GM23338 (cell line): ENCODE results near the gene ARHGEF16. TPM values are rescaled to one million over a fixed set of nuclear protein-coding genes. Genes with fewer than 3 reads are reported as not detected.

Experiments used
- ATAC-seq: fragments of 200-7000 bp; cut with Tn5 transposase; 3 replicates; pipeline ENCODE4 v1.9.1; 2020
- DNase-seq: peaks from one replicate; pipeline ENCODE4 v3.0.0-alpha.2; 2015; ENCODE audit warnings: low spot score
- H2AFZ ChIP-seq: fragments of 200-600 bp; sonication (generic); 2 replicates; pipeline ENCODE4 v1.8.0; 2016; ENCODE audit warnings: antibody characterized with exemption, mild to moderate bottlenecking, moderate library complexity
- H3F3A ChIP-seq: fragments of 200-600 bp; sonication (generic); replicated peaks from 2 replicates; pipeline ENCODE4 v1.8.0; 2017; ENCODE audit warnings: antibody characterized with exemption, mixed run types, low read depth
- H3K27ac ChIP-seq: fragments of 200-600 bp; sonication (generic); 2 replicates; pipeline ENCODE4 v1.6.1; 2016; ENCODE audit warnings: low read depth
- H3K27me3 ChIP-seq: fragments of 200-600 bp; sonication (generic); 2 replicates; pipeline ENCODE4 v1.8.0; 2016; ENCODE audit warnings: mild to moderate bottlenecking, mixed run types, moderate library complexity; ENCODE audit not compliant: insufficient read depth
- H3K36me3 ChIP-seq: fragments of 200-600 bp; sonication (generic); 2 replicates; pipeline ENCODE4 v1.8.0; 2016; ENCODE audit warnings: mild to moderate bottlenecking; ENCODE audit not compliant: insufficient read depth
- H3K4me1 ChIP-seq: fragments of 200-600 bp; sonication (generic); 2 replicates; pipeline ENCODE4 v1.8.0; 2016; ENCODE audit warnings: mild to moderate bottlenecking, moderate library complexity; ENCODE audit not compliant: insufficient read depth
- H3K4me2 ChIP-seq: fragments of 200-600 bp; sonication (generic); 2 replicates; pipeline ENCODE4 v1.7.1; 2017; ENCODE audit warnings: mixed run types
- H3K4me3 ChIP-seq: fragments of 200-600 bp; sonication (generic); 2 replicates; pipeline ENCODE4 v1.6.1; 2016; ENCODE audit warnings: mixed run types
- H3K79me2 ChIP-seq: fragments of 200-600 bp; sonication (generic); replicated peaks from 2 replicates; pipeline ENCODE4 v1.8.0; 2017; ENCODE audit warnings: mild to moderate bottlenecking; ENCODE audit not compliant: insufficient read depth
- H3K9me2 ChIP-seq: fragments of 200-600 bp; sonication (generic); 2 replicates; pipeline ENCODE4 v1.8.0; 2017; ENCODE audit not compliant: insufficient read depth
- H4K20me1 ChIP-seq: fragments of 200-600 bp; sonication (generic); replicated peaks from 2 replicates; pipeline ENCODE4 v1.8.0; 2017; ENCODE audit warnings: mild to moderate bottlenecking; ENCODE audit not compliant: insufficient read depth
- H3K27ac Mint-ChIP-seq: 2 replicates; pipeline ENCODE4 v1.8.0; 2020; ENCODE audit warnings: inconsistent platforms, mild to moderate bottlenecking, moderate library complexity, mixed read lengths
- H3K27me3 Mint-ChIP-seq: 3 replicates; pipeline ENCODE4 v1.8.0; 2022; ENCODE audit warnings: low read depth, mild to moderate bottlenecking, moderate library complexity, mixed read lengths, inconsistent platforms; ENCODE audit not compliant: insufficient read depth, poor library complexity
- H3K36me3 Mint-ChIP-seq: 3 replicates; pipeline ENCODE4 v1.8.0; 2021; ENCODE audit warnings: low read depth, mild to moderate bottlenecking, inconsistent platforms, moderate library complexity, mixed read lengths
- H3K4me1 Mint-ChIP-seq: 3 replicates; pipeline ENCODE4 v1.8.0; 2020; ENCODE audit warnings: mild to moderate bottlenecking, inconsistent platforms, mixed read lengths
- H3K4me3 Mint-ChIP-seq: 3 replicates; pipeline ENCODE4 v1.8.0; 2021; ENCODE audit warnings: moderate library complexity, mild to moderate bottlenecking, inconsistent platforms, mixed read lengths
- H3K9me3 Mint-ChIP-seq: 3 replicates; pipeline ENCODE4 v1.8.0; 2020; ENCODE audit warnings: moderate library complexity, mild to moderate bottlenecking, inconsistent platforms, mixed read lengths
- CREB1 ChIP-seq: fragments of 250-450 bp; sonication (Bioruptor Pico); IDR thresholded peaks from 2 replicates; pipeline ENCODE4 v1.5.0; 2020; ENCODE audit warnings: low read depth, mild to moderate bottlenecking, moderate library complexity
- EZH2phosphoT487 ChIP-seq: fragments of 200-600 bp; sonication (generic); IDR thresholded peaks from one replicate; pipeline ENCODE4 v1.8.1; 2018; ENCODE audit warnings: antibody characterized with exemption; ENCODE audit not compliant: unreplicated experiment
- NANOG ChIP-seq: IDR thresholded peaks from 2 replicates; pipeline ENCODE4 v1.6.1; 2016; ENCODE audit warnings: antibody characterized with exemption, borderline replicate concordance
- POLR2AphosphoS5 ChIP-seq: IDR thresholded peaks from 2 replicates; pipeline ENCODE4 v1.6.1; 2016; ENCODE audit warnings: antibody characterized with exemption, low read depth
- STAT1 ChIP-seq: IDR thresholded peaks from one replicate; pipeline ENCODE4 v1.6.1; 2016; ENCODE audit warnings: antibody characterized with exemption; ENCODE audit not compliant: unreplicated experiment
- ZNF331 ChIP-seq: fragments of 250-450 bp; sonication (Bioruptor Pico); IDR thresholded peaks from 2 replicates; pipeline ENCODE4 v1.5.0; 2020; ENCODE audit warnings: low read depth, mild to moderate bottlenecking, moderate library complexity
- polyA plus RNA-seq: library from polyadenylated mRNA; unstranded; fragments of >200 nt; fragmentation: Nextera tagmentation; extraction: Ambion mirVana; gene quantifications from 2 replicates; pipeline ENCODE4 v1.2.1, GENCODE V29; 2016
- total RNA-seq: library from RNA; depleted of rRNA; stranded (reverse); fragments of >200 nt; shearing (Covaris generic); gene quantifications from 2 replicates; pipeline ENCODE4 v1.2.3, GENCODE V29; 2014
- TF ChIP-seq, protein P1 (sequence below): fragments of 250-450 bp; sonication (Bioruptor Pico); IDR thresholded peaks from 2 replicates; pipeline ENCODE4 v1.5.0; 2020; ENCODE audit warnings: mild to moderate bottlenecking, moderate library complexity
- TF ChIP-seq, protein P2 (sequence below): IDR thresholded peaks from one replicate; pipeline ENCODE4 v1.6.1; 2018; ENCODE audit warnings: antibody characterized with exemption; ENCODE audit not compliant: unreplicated experiment

ARHGEF16 gene
- total and polyA plus RNA-seq, 2 experiments from 2014 or later, result 12.2 to 29.3 TPM

DNA sequence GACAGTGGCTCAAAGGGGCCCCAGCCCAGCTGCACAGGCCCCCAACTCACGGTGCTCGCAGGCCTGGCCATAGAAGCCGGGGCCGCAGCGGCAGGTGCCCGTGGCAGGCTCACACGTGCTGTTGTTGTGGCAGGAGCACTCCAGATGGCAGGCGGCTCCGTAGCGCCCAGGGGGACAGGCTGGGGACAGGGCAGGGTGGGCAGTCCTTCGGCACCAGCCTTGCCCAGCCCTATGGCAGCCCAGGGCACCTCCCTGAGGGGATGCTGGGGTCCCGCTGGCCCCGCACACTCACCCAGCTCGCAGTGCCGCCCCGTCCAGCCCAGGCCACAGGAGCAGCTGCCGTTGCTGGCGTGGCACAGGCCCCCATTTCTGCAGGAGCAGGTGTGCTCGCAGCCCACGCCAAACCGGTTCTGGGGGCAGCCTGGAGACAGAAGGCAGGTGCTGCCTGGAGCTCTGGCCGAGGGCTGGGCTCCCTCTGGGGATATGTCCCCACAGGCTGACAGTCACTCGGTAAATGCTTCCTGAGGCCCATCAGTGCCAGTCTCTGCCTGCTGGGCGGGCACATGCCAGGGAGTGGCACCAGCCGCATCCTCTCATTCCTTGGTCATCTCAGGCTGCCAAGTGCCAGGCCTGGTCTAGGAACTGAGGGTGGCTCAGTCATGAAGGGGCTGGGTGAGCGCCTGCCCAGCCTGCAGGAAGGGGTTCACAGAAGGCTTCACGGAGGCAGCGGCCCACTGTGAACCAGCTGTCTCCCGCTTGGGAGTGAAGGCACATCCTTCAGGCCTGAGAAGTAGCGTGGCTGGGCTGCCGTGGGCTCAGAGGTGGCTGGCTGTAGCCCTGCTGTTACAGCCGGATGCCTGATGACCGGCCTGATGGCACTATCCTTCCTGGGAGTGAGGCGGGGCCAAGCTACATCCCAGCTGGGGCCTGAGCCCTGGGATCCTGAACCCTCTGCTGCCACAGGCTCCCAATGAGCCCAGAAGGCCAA is 40.1 kb downstream of the ARHGEF16 start:
- no peak for DNase-seq
- Histone ChIP-seq H3K36me3 (no peaks in the 10 kb centered on the region), H3K27ac (no peak overlapping the region), H3F3A (no peaks in the 10 kb centered on the region), H4K20me1 (no peaks in the 10 kb centered on the region), H3K4me3 (no peak overlapping the region), H3K9me2 (no peaks in the 10 kb centered on the region), H3K79me2 (no peaks in the 10 kb centered on the region), H2AFZ (no peak overlapping the region), H3K27me3 (no peaks in the 10 kb centered on the region), H3K4me2 (no peak overlapping the region), H3K4me1 (no peaks in the 10 kb centered on the region)
- Mint-ChIP-seq H3K36me3 (no peaks in the 10 kb centered on the region), H3K9me3 (no peaks in the 10 kb centered on the region), H3K4me3 (no peak overlapping the region), H3K27me3 (peaks cover 4% of the 10 kb centered on the region), H3K4me1 (peaks cover 2% of the 10 kb centered on the region; the same call in 2 of the 3 replicates), H3K27ac (no peak overlapping the region)
- no peak for ATAC-seq
- TF ChIP-seq POLR2AphosphoS5, result no peak
- TF ChIP-seq CREB1 (CRISPR knock-in tag), result no peak
- TF ChIP-seq STAT1, result no peak
- no peak for TF ChIP-seq NANOG

DNA sequence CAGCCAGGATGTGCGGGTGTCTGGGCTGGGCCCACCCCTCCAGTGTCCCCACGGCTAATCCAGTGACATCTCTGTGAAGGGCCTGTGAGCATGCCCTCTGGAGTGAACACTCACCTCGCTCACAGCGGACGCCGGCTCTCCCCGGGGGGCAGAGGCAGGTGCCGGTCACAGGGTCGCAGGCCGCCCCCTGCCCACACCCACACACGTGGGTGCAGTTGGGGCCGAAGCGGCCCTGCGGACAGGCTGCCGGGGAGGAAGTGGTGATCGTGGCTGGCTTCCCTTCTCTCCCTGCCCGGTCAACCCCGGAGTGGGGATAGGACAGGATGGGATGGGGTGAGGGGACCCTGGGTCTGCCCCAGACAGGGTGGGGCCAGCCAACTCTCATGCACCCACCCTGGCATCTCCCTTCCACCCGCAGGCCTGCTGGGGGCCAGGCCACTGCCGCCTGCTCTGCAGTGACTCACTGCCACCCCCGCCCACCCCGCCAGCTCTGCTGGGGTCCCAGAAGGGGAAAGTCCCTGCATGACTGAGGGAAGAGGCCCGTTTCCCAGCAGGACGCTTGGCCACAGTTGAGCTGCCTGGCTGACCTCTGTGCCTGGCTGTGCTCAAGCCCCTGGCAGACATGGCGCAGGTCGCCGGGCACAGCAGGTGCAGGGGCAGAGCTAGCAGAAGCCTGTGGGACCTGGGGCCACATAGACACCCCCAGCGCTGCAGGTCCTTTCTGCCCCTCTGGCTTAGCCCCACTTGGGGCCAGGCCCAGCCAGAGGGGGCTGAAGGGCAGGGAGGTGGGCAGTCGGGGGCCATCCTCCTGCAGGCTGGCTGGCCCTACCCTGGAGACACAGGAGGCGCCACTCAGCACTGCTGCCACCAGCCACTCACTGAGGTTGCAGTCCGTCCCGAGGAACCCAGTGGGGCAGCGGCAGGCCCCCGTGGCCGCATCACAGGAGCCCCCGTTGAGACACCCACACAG is 41.6 kb downstream of the ARHGEF16 start:
- no peak overlapping the region for H3K4me2 ChIP-seq
- no peaks in the 10 kb centered on the region for H3K27me3 ChIP-seq
- H3K9me3 Mint-ChIP-seq, result no peaks in the 10 kb centered on the region
- no peak overlapping the region for H2AFZ ChIP-seq
- H3K27ac ChIP-seq, result no peak overlapping the region
- H3K36me3 ChIP-seq, result no peaks in the 10 kb centered on the region
- peaks cover 4% of the 10 kb centered on the region for H3K27me3 Mint-ChIP-seq
- H3K4me1 Mint-ChIP-seq, result peaks cover under 1% of the 10 kb centered on the region; the same call in 2 of the 3 replicates
- no peak overlapping the region for H3K4me3 Mint-ChIP-seq
- H3K4me3 ChIP-seq, result no peak overlapping the region
- no peaks in the 10 kb centered on the region for H4K20me1 ChIP-seq
- ATAC-seq (no peak), DNase-seq (no peak)
- H3K27ac Mint-ChIP-seq, result no peak overlapping the region
- no peaks in the 10 kb centered on the region for H3F3A ChIP-seq
- H3K9me2 ChIP-seq, result no peaks in the 10 kb centered on the region
- no peaks in the 10 kb centered on the region for H3K79me2 ChIP-seq
- H3K4me1 ChIP-seq, result no peaks in the 10 kb centered on the region
- H3K36me3 Mint-ChIP-seq, result no peaks in the 10 kb centered on the region
- TF ChIP-seq, protein P1, sequence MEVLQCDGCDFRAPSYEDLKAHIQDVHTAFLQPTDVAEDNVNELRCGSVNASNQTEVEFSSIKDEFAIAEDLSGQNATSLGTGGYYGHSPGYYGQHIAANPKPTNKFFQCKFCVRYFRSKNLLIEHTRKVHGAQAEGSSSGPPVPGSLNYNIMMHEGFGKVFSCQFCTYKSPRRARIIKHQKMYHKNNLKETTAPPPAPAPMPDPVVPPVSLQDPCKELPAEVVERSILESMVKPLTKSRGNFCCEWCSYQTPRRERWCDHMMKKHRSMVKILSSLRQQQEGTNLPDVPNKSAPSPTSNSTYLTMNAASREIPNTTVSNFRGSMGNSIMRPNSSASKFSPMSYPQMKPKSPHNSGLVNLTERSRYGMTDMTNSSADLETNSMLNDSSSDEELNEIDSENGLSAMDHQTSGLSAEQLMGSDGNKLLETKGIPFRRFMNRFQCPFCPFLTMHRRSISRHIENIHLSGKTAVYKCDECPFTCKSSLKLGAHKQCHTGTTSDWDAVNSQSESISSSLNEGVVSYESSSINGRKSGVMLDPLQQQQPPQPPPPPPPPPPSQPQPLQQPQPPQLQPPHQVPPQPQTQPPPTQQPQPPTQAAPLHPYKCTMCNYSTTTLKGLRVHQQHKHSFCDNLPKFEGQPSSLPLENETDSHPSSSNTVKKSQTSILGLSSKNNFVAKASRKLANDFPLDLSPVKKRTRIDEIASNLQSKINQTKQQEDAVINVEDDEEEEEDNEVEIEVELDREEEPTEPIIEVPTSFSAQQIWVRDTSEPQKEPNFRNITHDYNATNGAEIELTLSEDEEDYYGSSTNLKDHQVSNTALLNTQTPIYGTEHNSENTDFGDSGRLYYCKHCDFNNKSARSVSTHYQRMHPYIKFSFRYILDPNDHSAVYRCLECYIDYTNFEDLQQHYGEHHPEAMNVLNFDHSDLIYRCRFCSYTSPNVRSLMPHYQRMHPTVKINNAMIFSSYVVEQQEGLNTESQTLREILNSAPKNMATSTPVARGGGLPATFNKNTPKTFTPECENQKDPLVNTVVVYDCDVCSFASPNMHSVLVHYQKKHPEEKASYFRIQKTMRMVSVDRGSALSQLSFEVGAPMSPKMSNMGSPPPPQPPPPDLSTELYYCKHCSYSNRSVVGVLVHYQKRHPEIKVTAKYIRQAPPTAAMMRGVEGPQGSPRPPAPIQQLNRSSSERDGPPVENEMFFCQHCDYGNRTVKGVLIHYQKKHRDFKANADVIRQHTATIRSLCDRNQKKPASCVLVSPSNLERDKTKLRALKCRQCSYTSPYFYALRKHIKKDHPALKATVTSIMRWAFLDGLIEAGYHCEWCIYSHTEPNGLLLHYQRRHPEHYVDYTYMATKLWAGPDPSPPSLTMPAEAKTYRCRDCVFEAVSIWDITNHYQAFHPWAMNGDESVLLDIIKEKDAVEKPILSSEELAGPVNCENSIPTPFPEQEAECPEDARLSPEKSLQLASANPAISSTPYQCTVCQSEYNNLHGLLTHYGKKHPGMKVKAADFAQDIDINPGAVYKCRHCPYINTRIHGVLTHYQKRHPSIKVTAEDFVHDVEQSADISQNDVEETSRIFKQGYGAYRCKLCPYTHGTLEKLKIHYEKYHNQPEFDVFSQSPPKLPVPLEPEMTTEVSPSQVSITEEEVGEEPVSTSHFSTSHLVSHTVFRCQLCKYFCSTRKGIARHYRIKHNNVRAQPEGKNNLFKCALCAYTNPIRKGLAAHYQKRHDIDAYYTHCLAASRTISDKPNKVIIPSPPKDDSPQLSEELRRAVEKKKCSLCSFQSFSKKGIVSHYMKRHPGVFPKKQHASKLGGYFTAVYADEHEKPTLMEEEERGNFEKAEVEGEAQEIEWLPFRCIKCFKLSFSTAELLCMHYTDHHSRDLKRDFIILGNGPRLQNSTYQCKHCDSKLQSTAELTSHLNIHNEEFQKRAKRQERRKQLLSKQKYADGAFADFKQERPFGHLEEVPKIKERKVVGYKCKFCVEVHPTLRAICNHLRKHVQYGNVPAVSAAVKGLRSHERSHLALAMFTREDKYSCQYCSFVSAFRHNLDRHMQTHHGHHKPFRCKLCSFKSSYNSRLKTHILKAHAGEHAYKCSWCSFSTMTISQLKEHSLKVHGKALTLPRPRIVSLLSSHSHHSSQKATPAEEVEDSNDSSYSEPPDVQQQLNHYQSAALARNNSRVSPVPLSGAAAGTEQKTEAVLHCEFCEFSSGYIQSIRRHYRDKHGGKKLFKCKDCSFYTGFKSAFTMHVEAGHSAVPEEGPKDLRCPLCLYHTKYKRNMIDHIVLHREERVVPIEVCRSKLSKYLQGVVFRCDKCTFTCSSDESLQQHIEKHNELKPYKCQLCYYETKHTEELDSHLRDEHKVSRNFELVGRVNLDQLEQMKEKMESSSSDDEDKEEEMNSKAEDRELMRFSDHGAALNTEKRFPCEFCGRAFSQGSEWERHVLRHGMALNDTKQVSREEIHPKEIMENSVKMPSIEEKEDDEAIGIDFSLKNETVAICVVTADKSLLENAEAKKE (CRISPR knock-in tag), result no peak
- TF ChIP-seq NANOG (no peak), ZNF331 (CRISPR knock-in tag) (no peak), EZH2phosphoT487 (no peak), POLR2AphosphoS5 (no peak)
- TF ChIP-seq, protein P2, sequence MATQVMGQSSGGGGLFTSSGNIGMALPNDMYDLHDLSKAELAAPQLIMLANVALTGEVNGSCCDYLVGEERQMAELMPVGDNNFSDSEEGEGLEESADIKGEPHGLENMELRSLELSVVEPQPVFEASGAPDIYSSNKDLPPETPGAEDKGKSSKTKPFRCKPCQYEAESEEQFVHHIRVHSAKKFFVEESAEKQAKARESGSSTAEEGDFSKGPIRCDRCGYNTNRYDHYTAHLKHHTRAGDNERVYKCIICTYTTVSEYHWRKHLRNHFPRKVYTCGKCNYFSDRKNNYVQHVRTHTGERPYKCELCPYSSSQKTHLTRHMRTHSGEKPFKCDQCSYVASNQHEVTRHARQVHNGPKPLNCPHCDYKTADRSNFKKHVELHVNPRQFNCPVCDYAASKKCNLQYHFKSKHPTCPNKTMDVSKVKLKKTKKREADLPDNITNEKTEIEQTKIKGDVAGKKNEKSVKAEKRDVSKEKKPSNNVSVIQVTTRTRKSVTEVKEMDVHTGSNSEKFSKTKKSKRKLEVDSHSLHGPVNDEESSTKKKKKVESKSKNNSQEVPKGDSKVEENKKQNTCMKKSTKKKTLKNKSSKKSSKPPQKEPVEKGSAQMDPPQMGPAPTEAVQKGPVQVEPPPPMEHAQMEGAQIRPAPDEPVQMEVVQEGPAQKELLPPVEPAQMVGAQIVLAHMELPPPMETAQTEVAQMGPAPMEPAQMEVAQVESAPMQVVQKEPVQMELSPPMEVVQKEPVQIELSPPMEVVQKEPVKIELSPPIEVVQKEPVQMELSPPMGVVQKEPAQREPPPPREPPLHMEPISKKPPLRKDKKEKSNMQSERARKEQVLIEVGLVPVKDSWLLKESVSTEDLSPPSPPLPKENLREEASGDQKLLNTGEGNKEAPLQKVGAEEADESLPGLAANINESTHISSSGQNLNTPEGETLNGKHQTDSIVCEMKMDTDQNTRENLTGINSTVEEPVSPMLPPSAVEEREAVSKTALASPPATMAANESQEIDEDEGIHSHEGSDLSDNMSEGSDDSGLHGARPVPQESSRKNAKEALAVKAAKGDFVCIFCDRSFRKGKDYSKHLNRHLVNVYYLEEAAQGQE, result no peak
